Effector memory CD8-positive, alpha-beta T cell (primary cell): ENCODE data around the gene SF3B2.

ENCODE experiments used
- ATAC-seq: fragments of 150-1000 bp; cut with Tn5 transposase; replicated peaks from 2 replicates; pipeline ENCODE4 v1.10.0; 2021; ENCODE audit warnings: mild to moderate bottlenecking, moderate library complexity
- DNase-seq, 3 experiments: peaks; one replicate each; pipeline ENCODE4 v3.0.0; 2021
- H3K27ac Mint-ChIP-seq, 2 donors: one replicate each; pipeline ENCODE4 v1.8.0; 2022; ENCODE audit warnings: mild to moderate bottlenecking in 2 of 2, mixed read lengths in 2 of 2, moderate library complexity in 2 of 2
- H3K27me3 Mint-ChIP-seq, 2 donors: one replicate each; pipeline ENCODE4 v1.8.0; 2022; ENCODE audit warnings: mixed read lengths in 2 of 2
- H3K36me3 Mint-ChIP-seq: one replicate; pipeline ENCODE4 v1.8.0; 2022; ENCODE audit warnings: mild to moderate bottlenecking, moderate library complexity, mixed read lengths; ENCODE audit not compliant: insufficient read depth
- H3K4me1 Mint-ChIP-seq, 2 donors: one replicate each; pipeline ENCODE4 v1.8.0; 2022; ENCODE audit warnings: low read depth in 2 of 2, mixed read lengths in 2 of 2
- H3K4me3 Mint-ChIP-seq, 2 donors: one replicate each; pipeline ENCODE4 v1.8.0; 2022; ENCODE audit warnings: mild to moderate bottlenecking in 2 of 2, mixed read lengths in 2 of 2, moderate library complexity in 2 of 2
- H3K9me3 Mint-ChIP-seq, 2 donors: one replicate each; pipeline ENCODE4 v1.8.0; 2022; ENCODE audit warnings: mixed read lengths in 2 of 2

SF3B2 gene

GRCh38 chr11:66067640-66068039, 15.5 kb downstream of the SF3B2 start:
- Mint-ChIP-seq H3K4me1 (peaks cover 45 to 58% of the 10 kb centered on the region in 2 donors), H3K36me3 (peaks cover 77% of the 10 kb centered on the region), H3K4me3 (no peak overlapping the region), H3K9me3 (no peaks in the 10 kb centered on the region), H3K27ac (peak overlapping the region; percentile 91), H3K27me3 (no peaks in the 10 kb centered on the region)
- DNase-seq = no peak
- no peak for ATAC-seq

- DNase-seq (peak; percentile 66 to 73 (median 71)), ATAC-seq (peak; percentile 21)
- H3K4me3 Mint-ChIP-seq = peak overlapping the region in 1 of 2 donors; percentile 80
- peaks cover 51 to 60% of the 10 kb centered on the region in 2 donors for H3K4me1 Mint-ChIP-seq
- no peaks in the 10 kb centered on the region for H3K27me3 Mint-ChIP-seq
- H3K36me3 Mint-ChIP-seq = peaks cover 71% of the 10 kb centered on the region
- H3K27ac Mint-ChIP-seq = peak overlapping the region; percentile 91
- no peaks in the 10 kb centered on the region for H3K9me3 Mint-ChIP-seq
Measured at GRCh38 chr11:66068154-66068821, 16.1 kb downstream of the SF3B2 start.

DNA sequence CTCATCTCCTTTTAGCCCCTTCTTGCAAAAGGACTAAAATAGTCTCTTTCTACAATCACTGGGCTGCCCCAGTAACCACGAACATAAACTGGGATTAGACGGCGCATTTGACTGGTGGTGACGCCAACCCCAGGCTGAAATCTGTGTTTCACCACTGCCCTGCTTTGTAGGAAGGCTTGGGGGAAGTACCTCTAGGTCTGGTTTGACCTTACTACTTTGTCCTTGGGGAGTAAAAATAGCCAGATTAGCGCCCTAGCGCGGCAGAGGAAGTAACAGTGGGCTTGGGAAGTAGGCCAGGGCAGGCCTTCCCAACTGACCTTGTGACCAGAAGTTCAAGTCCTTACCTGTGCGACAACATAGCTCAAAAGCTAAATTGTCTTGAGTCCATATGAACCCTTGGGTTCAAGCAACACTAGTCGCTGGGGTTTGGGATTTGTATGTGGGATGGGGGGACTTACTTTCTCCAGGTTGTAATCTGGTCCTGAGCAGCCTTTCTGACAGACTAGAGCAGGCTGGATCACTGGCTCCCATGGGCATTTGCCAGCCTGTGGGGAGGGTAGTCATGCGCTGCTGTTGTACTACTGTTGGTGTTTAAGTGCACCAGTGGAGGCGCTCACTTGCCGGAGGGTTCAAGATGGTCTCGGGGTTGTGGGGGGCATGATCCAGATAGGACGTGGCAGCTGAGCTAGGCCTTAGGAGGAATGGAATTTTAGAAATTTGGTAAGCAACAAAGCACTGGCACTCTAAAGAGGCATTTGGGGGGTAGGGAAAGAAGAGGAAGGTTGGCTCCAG, 17.0 kb downstream of the SF3B2 start:
- DNase-seq (peak in 1 of 3 experiments; percentile 41), ATAC-seq (peak; percentile 6)
- peak overlapping the region; percentile 80 to 86 for H3K4me3 Mint-ChIP-seq
- no peaks in the 10 kb centered on the region for H3K27me3 Mint-ChIP-seq
- peaks cover 49 to 63% of the 10 kb centered on the region in 2 donors for H3K4me1 Mint-ChIP-seq
- peak overlapping the region; percentile 91 for H3K27ac Mint-ChIP-seq
- H3K9me3 Mint-ChIP-seq = no peaks in the 10 kb centered on the region
- H3K36me3 Mint-ChIP-seq = peaks cover 73% of the 10 kb centered on the region

DNA sequence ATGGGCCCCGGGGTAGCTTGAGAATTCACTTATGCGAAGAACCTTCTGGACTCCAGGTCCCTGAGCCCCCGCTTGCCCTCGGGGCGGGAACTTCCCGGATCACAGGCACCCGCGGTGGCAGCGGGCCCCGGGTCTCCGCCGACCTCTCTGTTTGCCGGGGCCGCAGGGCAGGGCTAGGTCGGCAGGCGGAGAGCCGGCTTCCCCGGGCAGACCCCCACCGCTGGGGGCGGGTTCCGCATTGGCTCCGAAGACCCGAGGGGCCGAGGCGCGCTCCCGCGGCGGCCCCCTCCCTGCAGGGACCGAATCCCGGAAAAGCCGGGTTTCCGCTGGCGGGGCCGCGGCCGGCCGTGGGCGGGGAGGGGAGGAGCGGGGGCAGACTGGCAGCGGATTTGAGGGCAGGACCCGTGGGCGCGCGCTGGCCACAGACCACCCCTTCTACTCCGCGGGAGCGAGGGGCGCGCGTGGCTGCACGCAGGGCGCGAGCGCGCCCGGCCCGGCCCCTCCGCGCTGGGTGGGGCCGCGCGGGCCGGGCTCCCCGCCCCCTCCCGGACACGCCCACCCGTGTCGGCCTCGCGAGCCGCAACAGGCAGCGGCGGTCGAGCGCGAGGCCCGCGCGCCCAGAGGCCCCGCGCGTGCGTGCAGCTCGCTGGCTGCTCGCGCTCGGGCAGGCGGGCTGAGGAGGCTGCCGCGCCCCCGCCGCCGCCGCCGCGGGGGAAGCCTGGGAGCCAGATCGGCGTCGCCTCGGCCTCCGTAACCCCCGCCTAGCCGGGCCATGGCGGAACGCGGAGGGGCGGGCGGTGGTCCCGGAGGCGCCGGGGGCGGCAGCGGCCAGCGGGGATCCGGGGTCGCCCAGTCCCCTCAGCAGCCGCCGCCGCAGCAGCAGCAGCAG, 17.8 kb downstream of the SF3B2 start, which contains the start of gene PACS1:
Gene PACS1 (plus strand): TSS at position 558 of the 889 bp plus-strand sequence. CDS start 215 bp downstream, at position 773.
- H3K27ac Mint-ChIP-seq = peak within 1 kb of the TSS; percentile 91 to 94
- no peaks in the 10 kb centered on the region for H3K9me3 Mint-ChIP-seq
- no peaks in the 10 kb centered on the region for H3K27me3 Mint-ChIP-seq
- ATAC-seq = peak; percentile 76
- peak; percentile 71 to 79 (median 74) for DNase-seq
- H3K36me3 Mint-ChIP-seq = peaks cover 73% of the 10 kb centered on the region
- peaks cover 48 to 66% of the 10 kb centered on the region in 2 donors for H3K4me1 Mint-ChIP-seq
- H3K4me3 Mint-ChIP-seq = peak within 1 kb of the TSS; percentile 93 to 96

GRCh38 chr11:66070604-66071380, 18.6 kb downstream of the SF3B2 start:
- peak overlapping the region; percentile 88 to 94 for H3K27ac Mint-ChIP-seq
- ATAC-seq = peak; percentile 7
- H3K4me3 Mint-ChIP-seq = peak overlapping the region; percentile 93 to 96
- no peaks in the 10 kb centered on the region for H3K9me3 Mint-ChIP-seq
- no peaks in the 10 kb centered on the region for H3K27me3 Mint-ChIP-seq
- DNase-seq = no peak
- peaks cover 71% of the 10 kb centered on the region for H3K36me3 Mint-ChIP-seq
- H3K4me1 Mint-ChIP-seq = peaks cover 49 to 63% of the 10 kb centered on the region in 2 donors

- no peaks in the 10 kb centered on the region for H3K27me3 Mint-ChIP-seq
- ATAC-seq (no peak), DNase-seq (no peak)
- peak overlapping the region; percentile 93 to 96 for H3K4me3 Mint-ChIP-seq
- H3K4me1 Mint-ChIP-seq = peaks cover 51 to 63% of the 10 kb centered on the region in 2 donors
- H3K9me3 Mint-ChIP-seq = no peaks in the 10 kb centered on the region
- H3K27ac Mint-ChIP-seq = peak overlapping the region; percentile 88 to 94
- peaks cover 71% of the 10 kb centered on the region for H3K36me3 Mint-ChIP-seq
Measured at GRCh38 chr11:66071381-66071801, 19.2 kb downstream of the SF3B2 start.

- Mint-ChIP-seq H3K4me1 (peaks cover 45 to 56% of the 10 kb centered on the region in 2 donors), H3K4me3 (peak overlapping the region; percentile 93 to 96), H3K36me3 (peaks cover 67% of the 10 kb centered on the region), H3K27me3 (no peaks in the 10 kb centered on the region), H3K27ac (peak overlapping the region; percentile 88 to 94), H3K9me3 (no peaks in the 10 kb centered on the region)
- no peak for DNase-seq
- no peak for ATAC-seq
Measured at GRCh38 chr11:66072081-66072480, 19.9 kb downstream of the SF3B2 start.

- ATAC-seq = no peak
- peaks cover 46 to 52% of the 10 kb centered on the region in 2 donors for H3K4me1 Mint-ChIP-seq
- H3K9me3 Mint-ChIP-seq = no peaks in the 10 kb centered on the region
- no peaks in the 10 kb centered on the region for H3K27me3 Mint-ChIP-seq
- peak overlapping the region; percentile 44 to 88 for H3K27ac Mint-ChIP-seq
- no peak for DNase-seq
- H3K4me3 Mint-ChIP-seq = peak overlapping the region; percentile 93 to 96
- H3K36me3 Mint-ChIP-seq = peaks cover 65% of the 10 kb centered on the region
Measured at GRCh38 chr11:66072518-66072917, 20.4 kb downstream of the SF3B2 start.

- DNase-seq = no peak
- peaks cover 58% of the 10 kb centered on the region for H3K36me3 Mint-ChIP-seq
Measured at GRCh38 chr11:66073669-66074068, 21.5 kb downstream of the SF3B2 start.

DNA sequence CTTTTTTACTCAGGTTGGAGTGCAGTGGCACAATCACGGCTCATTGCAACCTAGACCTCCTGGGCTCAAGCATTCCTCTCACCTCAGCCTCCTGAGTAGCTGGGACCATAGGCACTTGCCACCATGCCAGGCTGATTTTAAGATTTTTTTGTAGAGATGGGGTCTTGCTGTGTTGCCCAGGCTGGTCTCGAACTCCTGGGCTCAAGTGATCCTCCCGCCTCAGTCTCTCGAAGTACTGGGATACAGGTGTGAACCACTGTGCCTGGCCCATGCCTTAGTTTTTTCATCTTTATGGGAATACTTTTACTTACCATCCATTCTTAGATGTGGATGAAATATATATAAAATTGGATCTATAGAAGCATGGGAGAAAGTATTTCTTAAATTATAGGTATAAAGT, 23.1 kb downstream of the SF3B2 start:
- Mint-ChIP-seq H3K27me3 (no peaks in the 10 kb centered on the region), H3K4me3 (no peak overlapping the region), H3K4me1 (peaks cover 48 to 57% of the 10 kb centered on the region in 2 donors), H3K36me3 (peaks cover 48% of the 10 kb centered on the region), H3K9me3 (no peaks in the 10 kb centered on the region), H3K27ac (no peak overlapping the region)
- ATAC-seq (no peak), DNase-seq (no peak)

More at GRCh38 chr11:66073669-66074068, 21.5 kb downstream of the SF3B2 start:
- Mint-ChIP-seq H3K4me3 (peak overlapping the region; percentile 93 to 96), H3K27ac (peak overlapping the region; percentile 35 to 74), H3K9me3 (no peaks in the 10 kb centered on the region), H3K27me3 (no peaks in the 10 kb centered on the region), H3K4me1 (peaks cover 44 to 52% of the 10 kb centered on the region in 2 donors)
- no peak for ATAC-seq

- Mint-ChIP-seq H3K27ac (peak overlapping the region in 1 of 2 donors; percentile 44), H3K9me3 (no peaks in the 10 kb centered on the region), H3K36me3 (peaks cover 39% of the 10 kb centered on the region), H3K27me3 (no peaks in the 10 kb centered on the region), H3K4me3 (no peak overlapping the region), H3K4me1 (peaks cover 52 to 63% of the 10 kb centered on the region in 2 donors)
- no peak for DNase-seq
- ATAC-seq = no peak
Measured at GRCh38 chr11:66076561-66076960, 24.4 kb downstream of the SF3B2 start.

DNA sequence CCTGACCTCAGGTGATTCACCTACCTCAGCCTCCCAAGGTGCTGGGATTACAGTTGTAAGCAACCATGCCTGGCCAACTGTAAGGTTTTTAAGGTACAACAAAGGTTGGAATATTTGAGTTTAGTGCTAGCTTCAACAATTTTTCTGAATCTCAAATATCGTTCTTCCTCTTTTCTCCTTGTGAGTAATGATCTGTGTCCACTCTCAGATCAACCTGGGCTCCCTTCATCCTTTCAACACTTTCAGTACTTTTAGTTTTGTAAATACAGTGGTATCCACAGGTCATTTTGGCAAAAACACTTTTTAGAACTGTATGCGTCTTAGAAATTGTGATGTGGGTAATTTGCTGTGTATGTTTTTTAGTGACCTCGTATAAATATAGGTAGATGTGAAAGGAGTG, 25.8 kb downstream of the SF3B2 start:
- no peak for DNase-seq
- H3K27ac Mint-ChIP-seq = peak overlapping the region in 1 of 2 donors; percentile 76
- H3K36me3 Mint-ChIP-seq = peaks cover 39% of the 10 kb centered on the region
- no peak for ATAC-seq
- H3K4me3 Mint-ChIP-seq = no peak overlapping the region
- H3K9me3 Mint-ChIP-seq = no peaks in the 10 kb centered on the region
- peaks cover 48 to 59% of the 10 kb centered on the region in 2 donors for H3K4me1 Mint-ChIP-seq
- no peaks in the 10 kb centered on the region for H3K27me3 Mint-ChIP-seq
